Stimulated activated naive CD8-positive, alpha-beta T cell treated with anti-CD3 and anti-CD28 coated beads, Interleukin-15, Interleukin-2, amounts not matched to agents 100 ng/mL and 50 ng/mL, for 24 hours (primary cell): ENCODE results near the gene CRTC2.

Experiments used
- H3K27ac Mint-ChIP-seq: one replicate; pipeline ENCODE4 v1.8.0; 2021; ENCODE audit warnings: mild to moderate bottlenecking, mixed read lengths
- H3K27me3 Mint-ChIP-seq: one replicate; pipeline ENCODE4 v1.8.0; 2021; ENCODE audit warnings: mixed read lengths
- H3K36me3 Mint-ChIP-seq: one replicate; pipeline ENCODE4 v1.8.0; 2021; ENCODE audit warnings: low read depth, mixed read lengths
- H3K4me1 Mint-ChIP-seq: one replicate; pipeline ENCODE4 v1.8.0; 2021; ENCODE audit warnings: low read depth, mixed read lengths
- H3K4me3 Mint-ChIP-seq: one replicate; pipeline ENCODE4 v1.8.0; 2021; ENCODE audit warnings: mild to moderate bottlenecking, mixed read lengths
- H3K9me3 Mint-ChIP-seq: one replicate; pipeline ENCODE4 v1.8.0; 2021; ENCODE audit warnings: mixed read lengths

The CRTC2 gene

GRCh38 chr1:153933430-153933829 lies 25.0 kb downstream of the CRTC2 start:
- Mint-ChIP-seq H3K36me3 (peaks cover 58% of the 10 kb centered on the region), H3K9me3 (no peaks in the 10 kb centered on the region), H3K27me3 (no peaks in the 10 kb centered on the region), H3K27ac (no peak overlapping the region), H3K4me3 (no peak overlapping the region), H3K4me1 (peaks cover 8% of the 10 kb centered on the region)

- peaks cover 13% of the 10 kb centered on the region for H3K4me1 Mint-ChIP-seq
- no peaks in the 10 kb centered on the region for H3K9me3 Mint-ChIP-seq
- H3K36me3 Mint-ChIP-seq: peaks cover 52% of the 10 kb centered on the region
- H3K27me3 Mint-ChIP-seq: no peaks in the 10 kb centered on the region
- no peak overlapping the region for H3K4me3 Mint-ChIP-seq
- no peak overlapping the region for H3K27ac Mint-ChIP-seq
Measured at GRCh38 chr1:153932156-153933131, 26.0 kb downstream of the CRTC2 start.

- Mint-ChIP-seq H3K27me3 (no peaks in the 10 kb centered on the region), H3K36me3 (peaks cover 33% of the 10 kb centered on the region), H3K4me3 (no peak overlapping the region), H3K27ac (no peak overlapping the region), H3K9me3 (no peaks in the 10 kb centered on the region), H3K4me1 (peaks cover 13% of the 10 kb centered on the region)
Measured at GRCh38 chr1:153929981-153930948, 28.1 kb downstream of the CRTC2 start.

- Mint-ChIP-seq H3K9me3 (no peaks in the 10 kb centered on the region), H3K27ac (no peak overlapping the region), H3K4me3 (no peak overlapping the region), H3K36me3 (peaks cover 25% of the 10 kb centered on the region), H3K27me3 (no peaks in the 10 kb centered on the region), H3K4me1 (peaks cover 16% of the 10 kb centered on the region)
Measured at GRCh38 chr1:153929426-153929825, 29.0 kb downstream of the CRTC2 start.

- Mint-ChIP-seq H3K27ac (peak overlapping the region; percentile 13), H3K36me3 (peaks cover 19% of the 10 kb centered on the region), H3K27me3 (no peaks in the 10 kb centered on the region), H3K4me3 (no peak overlapping the region), H3K9me3 (no peaks in the 10 kb centered on the region), H3K4me1 (peaks cover 22% of the 10 kb centered on the region)
Measured at GRCh38 chr1:153928791-153929341, 29.5 kb downstream of the CRTC2 start.

GRCh38 chr1:153928245-153928644 lies 30.2 kb downstream of the CRTC2 start:
- H3K36me3 Mint-ChIP-seq: peaks cover 17% of the 10 kb centered on the region
- no peak overlapping the region for H3K4me3 Mint-ChIP-seq
- H3K9me3 Mint-ChIP-seq: no peaks in the 10 kb centered on the region
- peaks cover 24% of the 10 kb centered on the region for H3K4me1 Mint-ChIP-seq
- peak overlapping the region; percentile 13 for H3K27ac Mint-ChIP-seq
- H3K27me3 Mint-ChIP-seq: no peaks in the 10 kb centered on the region

- H3K36me3 Mint-ChIP-seq: peaks cover 8% of the 10 kb centered on the region
- no peaks in the 10 kb centered on the region for H3K9me3 Mint-ChIP-seq
- H3K27me3 Mint-ChIP-seq: no peaks in the 10 kb centered on the region
- H3K4me1 Mint-ChIP-seq: peaks cover 26% of the 10 kb centered on the region
- no peak overlapping the region for H3K4me3 Mint-ChIP-seq
- no peak overlapping the region for H3K27ac Mint-ChIP-seq
Measured at GRCh38 chr1:153926405-153926804, 32.0 kb downstream of the CRTC2 start.

- H3K4me1 Mint-ChIP-seq: peaks cover 46% of the 10 kb centered on the region
- peaks cover 1% of the 10 kb centered on the region for H3K36me3 Mint-ChIP-seq
- H3K27me3 Mint-ChIP-seq: no peaks in the 10 kb centered on the region
- H3K4me3 Mint-ChIP-seq: peak within 1 kb of the TSS; percentile 91
- H3K9me3 Mint-ChIP-seq: no peaks in the 10 kb centered on the region
- peak within 1 kb of the TSS; percentile 94 for H3K27ac Mint-ChIP-seq
Measured at GRCh38 chr1:153922972-153923925, 35.2 kb downstream of the CRTC2 start, which contains the start of gene GATAD2B. Gene GATAD2B, minus strand, starts transcription at chr1:153922972. Its CDS starts 94,625 bp downstream, at chr1:153828347.

GRCh38 chr1:153922076-153922971 lies 36.1 kb downstream of the CRTC2 start:
- Mint-ChIP-seq H3K4me1 (peaks cover 52% of the 10 kb centered on the region), H3K4me3 (peak overlapping the region; percentile 91), H3K27ac (peak overlapping the region; percentile 94), H3K27me3 (no peaks in the 10 kb centered on the region), H3K36me3 (peaks cover 11% of the 10 kb centered on the region), H3K9me3 (no peaks in the 10 kb centered on the region)

- Mint-ChIP-seq H3K36me3 (peaks cover 11% of the 10 kb centered on the region), H3K4me1 (peaks cover 54% of the 10 kb centered on the region), H3K27me3 (no peaks in the 10 kb centered on the region), H3K4me3 (peak overlapping the region; percentile 91), H3K9me3 (no peaks in the 10 kb centered on the region), H3K27ac (peak overlapping the region; percentile 90)
Measured at GRCh38 chr1:153921803-153922075, 36.7 kb downstream of the CRTC2 start.

- no peaks in the 10 kb centered on the region for H3K9me3 Mint-ChIP-seq
- no peaks in the 10 kb centered on the region for H3K27me3 Mint-ChIP-seq
- peak overlapping the region; percentile 90 for H3K27ac Mint-ChIP-seq
- peaks cover 57% of the 10 kb centered on the region for H3K4me1 Mint-ChIP-seq
- H3K36me3 Mint-ChIP-seq: peaks cover 14% of the 10 kb centered on the region
- peak overlapping the region; percentile 91 for H3K4me3 Mint-ChIP-seq
Measured at GRCh38 chr1:153921080-153921802, 37.2 kb downstream of the CRTC2 start.

- H3K4me3 Mint-ChIP-seq: peak overlapping the region; percentile 91
- H3K36me3 Mint-ChIP-seq: peaks cover 20% of the 10 kb centered on the region
Measured at GRCh38 chr1:153919876-153920852, 38.2 kb downstream of the CRTC2 start.

More at GRCh38 chr1:153919876-153920852, 38.2 kb downstream of the CRTC2 start:
- H3K27me3 Mint-ChIP-seq: no peaks in the 10 kb centered on the region
- no peaks in the 10 kb centered on the region for H3K9me3 Mint-ChIP-seq
- peak overlapping the region; percentile 90 for H3K27ac Mint-ChIP-seq
- H3K4me1 Mint-ChIP-seq: peaks cover 59% of the 10 kb centered on the region
